ENCODE results near the gene CSKMT. TPM values are rescaled to one million over a fixed set of nuclear protein-coding genes. Genes with fewer than 3 reads are reported as not detected.
"Not testable (repeated sequence)": the region's sequence is repeated elsewhere in the genome, so short reads cannot be mapped to it uniquely, and the experiment has no call there.

CSKMT gene
- total RNA-seq = 3.6 and 13.5 TPM in 2 replicates

GRCh38 chr11:62665075-62665598, at the start of gene CSKMT, which contains the start of gene C11orf98:
Gene CSKMT (plus strand): TSS chr11:62665312. CDS start chr11:62665880, 568 bp downstream.
Gene C11orf98 (minus strand): TSS chr11:62665210. CDS start chr11:62665169, 41 bp downstream.
- DNase-seq (ENCODE audit: low read depth) = peak; percentile 74

GRCh38 chr11:62615521-62615920, 49.6 kb upstream of the CSKMT start:
- DNase-seq (ENCODE audit: low read depth) = no peak

DNA sequence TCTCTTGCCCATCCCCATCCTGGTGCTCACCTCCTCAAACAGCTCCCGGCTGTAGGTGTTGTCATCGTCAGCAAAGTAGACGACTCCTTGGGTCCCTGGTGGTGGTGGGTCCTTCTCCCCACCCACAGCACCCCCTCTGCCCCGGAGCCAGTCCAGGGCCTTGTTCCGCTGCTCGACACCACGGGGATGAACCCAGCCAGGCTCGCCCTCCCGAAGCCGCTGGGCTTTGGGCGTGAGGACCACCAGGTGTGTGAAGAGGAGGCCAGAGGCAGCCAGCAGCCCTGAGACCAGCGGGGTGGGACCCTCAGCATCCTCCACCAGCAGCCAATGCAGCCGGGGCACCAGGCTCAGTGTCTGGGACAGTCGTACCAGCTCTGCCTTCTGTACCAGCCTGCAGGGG, 48.2 kb upstream of the CSKMT start:
- not testable (repeated sequence) for DNase-seq (ENCODE audit: low read depth)

- DNase-seq (ENCODE audit: low read depth) = no peak
These were observed 44.0 kb upstream of the CSKMT start for GRCh38 chr11:62621027-62621566.

DNA sequence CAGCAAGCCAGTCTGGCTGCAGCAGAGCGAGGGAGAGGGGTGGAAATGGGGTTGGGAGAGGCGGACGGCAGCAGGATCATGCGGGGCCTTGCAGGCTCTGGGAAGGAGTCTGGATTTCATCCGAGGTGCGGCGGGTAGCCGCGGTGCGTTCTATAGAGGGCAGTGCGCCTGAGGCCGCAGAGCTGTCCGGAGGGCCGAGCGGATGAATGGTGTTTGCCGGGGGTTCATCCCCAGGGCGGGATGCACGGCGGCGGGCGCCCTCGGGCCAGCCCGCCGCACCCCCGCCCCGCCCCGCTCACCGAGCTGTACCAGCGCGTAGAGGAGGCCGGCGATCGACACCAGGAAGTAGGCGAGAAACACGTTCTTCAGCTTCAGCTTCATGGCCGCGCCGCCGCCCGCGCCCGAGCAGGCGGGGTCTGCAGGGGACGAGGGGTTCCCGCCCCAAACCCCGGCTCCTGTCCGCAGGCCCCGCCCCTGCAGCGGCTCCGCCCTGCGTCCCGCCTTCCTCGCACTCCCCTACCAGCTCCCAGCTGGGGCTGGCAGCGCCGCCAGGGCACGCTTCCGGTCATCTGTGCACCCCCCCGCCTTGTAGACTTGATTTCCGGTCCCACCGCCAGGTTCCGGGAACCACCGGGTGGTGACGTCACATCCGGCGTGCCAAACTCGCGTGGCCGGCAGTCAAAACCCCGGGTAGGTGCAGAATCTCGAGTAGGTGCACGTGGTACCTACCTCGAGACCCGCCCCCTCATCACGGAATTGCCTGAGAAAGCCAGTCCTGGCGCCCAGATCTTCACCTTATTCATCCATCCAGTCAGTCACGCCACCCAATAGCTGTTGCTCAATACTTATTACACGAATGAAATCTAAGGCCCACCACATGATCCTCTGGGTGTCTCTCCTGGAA, 43.3 kb upstream of the CSKMT start, which contains the start of gene B3GAT3:
Gene B3GAT3, minus strand, starts transcription at position 420 of the 904 bp plus-strand sequence. Its CDS starts 39 bp downstream, at position 381.
- DNase-seq (ENCODE audit: low read depth) = peak; percentile 96

DNA sequence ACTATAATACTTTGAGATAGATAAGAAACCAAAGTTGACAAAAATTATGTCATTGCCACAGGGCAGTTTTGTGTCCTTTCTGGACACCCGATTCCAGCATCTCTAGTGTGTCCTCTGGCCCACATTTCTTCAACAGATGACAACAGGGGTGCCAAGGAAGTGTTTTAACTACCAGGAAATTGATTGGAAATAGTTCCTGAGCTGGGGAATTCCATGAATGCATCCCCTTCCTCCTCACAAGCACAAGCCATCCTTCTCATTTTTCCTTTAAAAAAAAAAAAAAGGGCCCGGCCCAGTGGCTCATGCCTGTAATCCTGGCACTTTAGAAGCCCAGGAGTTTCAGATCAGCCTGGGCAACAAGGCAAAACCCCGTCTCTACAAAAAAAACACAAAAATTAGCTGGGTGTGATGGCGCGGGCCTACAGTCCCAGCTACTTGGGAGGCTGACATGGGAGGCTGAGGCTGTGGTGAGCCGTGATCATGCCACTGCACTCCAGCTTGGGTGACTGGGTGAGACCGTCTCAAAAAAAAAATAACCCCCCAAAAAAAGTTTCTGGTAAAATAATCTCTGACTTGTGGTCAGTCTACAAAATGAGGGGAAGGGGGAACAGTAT, 42.5 kb upstream of the CSKMT start:
- no peak for DNase-seq (ENCODE audit: low read depth)

GRCh38 chr11:62627713-62628112, 37.4 kb upstream of the CSKMT start:
- no peak for DNase-seq (ENCODE audit: low read depth)

DNA sequence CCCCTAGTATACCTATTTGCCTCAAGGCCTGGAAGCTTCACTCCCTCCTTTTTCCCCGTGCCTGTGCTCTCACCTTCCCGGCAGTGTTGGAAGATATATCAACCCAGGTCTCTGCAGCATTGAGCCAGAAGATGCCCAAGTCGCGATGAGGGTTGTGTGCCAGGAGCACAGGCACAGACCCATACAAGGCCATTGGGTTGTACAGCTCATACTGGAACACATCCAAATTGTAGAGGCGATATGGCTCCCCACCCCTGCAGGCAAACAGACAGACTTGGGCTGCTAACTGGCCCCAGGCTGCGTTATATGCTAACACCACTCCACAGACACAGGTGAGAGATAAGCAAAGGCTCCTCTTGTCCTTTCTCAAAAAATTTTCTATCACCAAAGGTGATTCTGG, 32.6 kb upstream of the CSKMT start:
- no peak for DNase-seq (ENCODE audit: low read depth)

DNA sequence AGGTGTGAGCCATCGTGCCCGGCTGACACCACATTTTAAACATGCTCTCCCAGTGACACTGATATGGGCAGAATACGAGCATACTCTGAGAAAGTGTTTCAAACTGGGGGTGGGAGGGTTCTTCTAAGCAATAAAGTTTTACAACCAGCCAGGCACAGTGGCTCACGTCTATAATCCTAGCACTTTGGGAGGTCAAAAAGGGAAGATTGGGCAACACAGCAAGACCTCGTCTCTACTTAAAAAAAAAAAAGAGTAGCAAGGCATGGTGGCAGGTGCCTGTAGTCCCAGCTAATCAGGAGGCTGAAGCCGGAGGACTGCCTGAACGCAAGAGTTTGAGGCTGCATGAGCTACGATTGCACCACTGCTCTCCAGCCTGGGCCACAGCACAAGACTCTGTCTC, 20.9 kb upstream of the CSKMT start:
- no peak for DNase-seq (ENCODE audit: low read depth)

DNA sequence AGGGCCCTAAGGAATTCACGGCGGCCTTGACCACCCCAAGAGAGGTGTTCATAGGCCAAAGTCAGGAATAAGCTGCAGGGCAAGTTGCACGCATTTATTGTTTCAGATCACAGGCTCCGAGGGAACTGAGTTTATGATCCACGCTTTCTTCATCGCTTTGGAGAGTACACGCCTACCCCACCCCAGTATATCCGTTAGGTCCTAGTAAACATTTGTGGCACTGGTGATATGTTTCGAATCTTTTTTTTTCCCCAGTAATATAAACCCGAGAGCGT, 19.5 kb upstream of the CSKMT start:
- no peak for DNase-seq (ENCODE audit: low read depth)

DNA sequence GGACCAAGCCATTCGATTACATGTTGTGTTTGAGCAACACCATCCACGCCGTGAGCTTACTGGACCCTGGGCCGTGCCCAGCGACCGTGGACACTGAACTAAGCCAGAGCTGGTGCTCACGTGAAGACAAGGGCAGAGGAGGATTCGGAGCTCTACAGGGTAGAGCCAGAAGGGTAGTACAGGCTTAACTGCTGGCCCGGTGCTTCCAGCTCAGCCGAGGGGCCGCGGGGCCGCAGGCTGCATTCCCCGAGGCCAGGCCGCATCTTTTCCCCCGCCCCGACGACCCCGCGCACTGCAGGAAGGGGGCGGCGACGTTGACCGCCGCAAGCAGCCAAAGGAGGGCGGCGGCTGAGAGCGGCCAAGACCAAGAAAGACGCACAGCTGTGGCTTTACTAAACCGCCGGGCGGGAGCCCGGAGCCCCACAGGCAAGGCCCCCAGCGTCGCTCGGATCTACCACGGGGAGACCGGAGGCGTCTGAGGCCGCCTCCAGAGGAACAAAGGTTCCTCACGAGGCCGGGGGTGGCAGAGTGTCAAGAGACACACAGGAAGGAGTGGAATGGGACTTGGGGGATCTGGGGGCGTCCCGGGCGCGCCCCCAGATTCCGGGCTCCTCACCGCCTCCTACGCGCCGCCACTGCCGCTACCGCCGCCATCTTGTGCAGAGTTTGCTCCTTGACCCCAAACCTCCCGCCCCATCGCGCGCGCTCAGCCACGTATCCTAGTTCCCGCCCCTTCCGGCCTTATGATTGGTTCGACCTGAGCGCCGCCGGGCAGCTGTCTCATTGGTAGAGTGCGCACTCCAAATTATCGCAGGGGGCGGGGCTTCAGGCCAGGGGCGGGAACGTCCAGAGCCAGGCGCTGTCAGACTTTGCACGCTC, 18.9 kb upstream of the CSKMT start, which contains the start of gene GANAB:
Gene GANAB, minus strand, starts transcription at position 668 of the 879 bp plus-strand sequence. Its CDS starts 14 bp downstream, at position 654.
- DNase-seq (ENCODE audit: low read depth) = peak; percentile 88

GRCh38 chr11:62646825-62647608, 18.1 kb upstream of the CSKMT start:
- no peak for DNase-seq (ENCODE audit: low read depth)

DNA sequence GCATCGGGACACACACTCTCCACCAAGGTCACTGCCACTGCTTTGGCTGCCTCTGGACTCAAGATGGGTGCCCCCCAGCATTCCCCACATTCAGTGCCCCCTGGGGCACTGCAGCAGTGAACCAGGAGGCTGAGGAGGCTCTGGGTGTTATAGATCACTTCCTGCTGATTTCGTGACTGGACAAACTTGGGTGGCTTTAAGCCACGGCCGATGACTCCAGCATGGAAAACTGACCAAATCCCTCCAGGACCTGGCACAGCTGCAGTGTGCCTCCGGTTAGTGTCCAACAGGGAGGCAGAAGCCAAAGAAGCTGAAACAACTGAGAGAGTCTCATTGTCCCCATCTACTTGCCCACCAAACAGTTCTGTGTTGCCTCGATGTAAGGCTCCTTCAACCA, 17.5 kb upstream of the CSKMT start:
- DNase-seq (ENCODE audit: low read depth) = no peak

- no peak for DNase-seq (ENCODE audit: low read depth)
These were observed 16.7 kb upstream of the CSKMT start for GRCh38 chr11:62648185-62648966.

DNA sequence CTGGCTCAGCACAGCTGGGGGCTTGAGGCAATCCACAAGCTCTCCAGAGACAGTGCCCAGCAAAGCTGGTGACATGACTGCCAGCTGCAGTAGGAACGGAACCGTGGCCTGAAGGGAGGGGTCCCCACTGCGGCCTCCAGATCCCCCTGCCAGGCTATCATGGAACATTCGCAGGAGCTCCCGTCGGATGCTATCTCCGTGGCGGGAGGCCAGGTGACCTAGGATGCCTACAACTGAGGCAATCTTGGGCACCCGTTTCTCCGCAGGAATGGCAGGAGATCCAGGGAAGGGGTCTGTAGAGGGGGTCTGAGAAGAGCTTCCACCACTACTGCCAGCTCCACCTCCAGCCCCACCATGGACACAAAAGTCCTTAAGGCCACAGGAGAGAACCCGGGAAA, 16.1 kb upstream of the CSKMT start:
- DNase-seq (ENCODE audit: low read depth) = no peak

GRCh38 chr11:62649486-62649885, 15.6 kb upstream of the CSKMT start:
- no peak for DNase-seq (ENCODE audit: low read depth)

- not testable (repeated sequence) for DNase-seq (ENCODE audit: low read depth)
These were observed 14.8 kb upstream of the CSKMT start for GRCh38 chr11:62650283-62650682.

DNA sequence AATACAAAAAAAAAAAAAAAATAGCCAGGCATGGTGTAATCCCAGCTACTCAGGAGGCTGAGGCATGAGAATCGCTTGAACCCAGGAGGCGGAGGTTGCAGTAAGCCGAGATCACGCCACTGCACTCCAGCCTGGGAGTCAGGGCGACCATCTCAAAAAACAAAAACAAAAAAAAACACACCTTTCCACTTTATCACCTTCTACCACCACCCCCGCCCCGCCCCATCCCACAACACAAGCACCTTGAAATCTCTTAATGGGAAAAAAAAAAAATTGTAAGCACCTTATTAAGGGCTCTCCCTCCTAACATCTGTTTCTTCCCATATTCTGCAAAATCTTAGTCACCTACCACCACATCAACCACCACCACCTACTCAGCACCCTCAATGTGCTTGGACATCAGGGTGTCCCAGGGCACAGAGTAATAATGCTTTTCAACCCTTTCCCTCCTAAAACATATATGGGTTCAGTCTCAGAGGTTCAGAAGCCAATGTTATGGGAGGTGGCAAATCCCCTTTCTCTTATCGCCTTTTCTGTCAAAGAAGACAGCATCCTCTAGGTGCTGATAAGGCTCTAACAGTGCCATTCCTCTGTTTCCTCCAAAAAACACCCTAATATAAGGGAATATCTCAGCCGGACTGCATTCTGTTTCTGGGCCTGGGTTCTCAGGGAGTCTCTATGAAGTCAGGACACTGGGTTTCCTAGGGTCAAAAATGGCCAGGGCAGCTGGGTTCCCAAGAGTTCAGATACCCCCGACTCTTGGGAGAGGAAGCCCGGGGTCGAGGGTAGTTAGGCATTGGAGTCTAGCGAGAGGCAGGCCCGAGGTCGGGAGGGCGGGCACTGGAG, 12.7 kb upstream of the CSKMT start:
- no peak for DNase-seq (ENCODE audit: low read depth)

DNA sequence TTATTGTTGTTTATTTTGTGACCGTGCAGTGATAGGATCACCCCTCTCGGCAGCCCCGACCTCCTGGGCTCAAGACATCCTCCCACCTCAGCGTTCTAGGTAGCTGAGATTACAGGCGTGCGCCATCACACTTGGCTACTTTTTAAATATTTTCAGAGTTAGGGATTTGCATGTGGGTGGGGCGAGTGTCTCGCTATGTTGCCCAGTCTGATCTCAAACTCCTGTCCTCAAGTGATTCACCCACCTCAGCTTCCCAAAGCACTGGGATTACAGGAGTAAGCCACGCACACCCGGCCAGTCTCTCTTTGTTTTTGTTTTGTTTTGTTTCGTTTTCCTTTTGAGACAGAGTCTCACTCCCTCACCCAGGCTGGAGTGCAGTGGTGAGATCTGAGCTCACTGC, 10.8 kb upstream of the CSKMT start:
- DNase-seq (ENCODE audit: low read depth) = no peak

Measured in renal cortical epithelial cell (primary cell).